ENCODE results near the gene HSPA4.

DNA sequence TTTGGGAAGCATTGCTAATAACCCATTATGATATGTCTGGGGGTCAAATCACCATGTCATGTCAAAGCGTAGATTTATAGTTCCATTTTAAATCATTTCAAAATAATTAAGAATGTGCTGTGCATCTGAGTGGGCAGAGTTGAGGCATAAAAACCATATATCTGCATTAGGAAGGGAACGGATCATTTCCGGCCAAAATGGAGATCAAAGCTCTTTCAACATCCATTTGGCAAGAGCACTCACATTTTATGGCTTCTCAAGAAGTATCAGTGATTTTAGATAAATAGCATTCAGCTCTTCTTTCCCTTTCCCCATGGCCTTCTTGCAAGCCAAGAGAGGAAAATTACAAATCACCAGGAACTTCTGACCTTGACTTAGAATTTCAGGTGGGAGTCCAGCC is 89.9 kb downstream of the HSPA4 start:
- TF ChIP-seq, protein P1, sequence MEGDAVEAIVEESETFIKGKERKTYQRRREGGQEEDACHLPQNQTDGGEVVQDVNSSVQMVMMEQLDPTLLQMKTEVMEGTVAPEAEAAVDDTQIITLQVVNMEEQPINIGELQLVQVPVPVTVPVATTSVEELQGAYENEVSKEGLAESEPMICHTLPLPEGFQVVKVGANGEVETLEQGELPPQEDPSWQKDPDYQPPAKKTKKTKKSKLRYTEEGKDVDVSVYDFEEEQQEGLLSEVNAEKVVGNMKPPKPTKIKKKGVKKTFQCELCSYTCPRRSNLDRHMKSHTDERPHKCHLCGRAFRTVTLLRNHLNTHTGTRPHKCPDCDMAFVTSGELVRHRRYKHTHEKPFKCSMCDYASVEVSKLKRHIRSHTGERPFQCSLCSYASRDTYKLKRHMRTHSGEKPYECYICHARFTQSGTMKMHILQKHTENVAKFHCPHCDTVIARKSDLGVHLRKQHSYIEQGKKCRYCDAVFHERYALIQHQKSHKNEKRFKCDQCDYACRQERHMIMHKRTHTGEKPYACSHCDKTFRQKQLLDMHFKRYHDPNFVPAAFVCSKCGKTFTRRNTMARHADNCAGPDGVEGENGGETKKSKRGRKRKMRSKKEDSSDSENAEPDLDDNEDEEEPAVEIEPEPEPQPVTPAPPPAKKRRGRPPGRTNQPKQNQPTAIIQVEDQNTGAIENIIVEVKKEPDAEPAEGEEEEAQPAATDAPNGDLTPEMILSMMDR (IDR thresholded peaks at IDR 0.05; ENCODE audit: borderline replicate concordance, extremely low read depth, low read length, poor library complexity, severe bottlenecking), result no peak
- no peak for TF ChIP-seq EZH2 (IDR thresholded peaks at IDR 0.05; ENCODE audit: borderline replicate concordance, low read depth, low read length, severe bottlenecking)
